Activated T-cell treated with anti-CD3 and anti-CD28 coated beads, Interleukin-2, amount 50 U/mL, for 24 hours (primary cell): ENCODE results near the gene LAMA5.

ENCODE experiments used
- DNase-seq: peaks from one replicate; pipeline ENCODE4 v3.0.0-alpha.2; 2020
- H3K27ac Mint-ChIP-seq: 2 replicates; pipeline ENCODE4 v1.8.0; 2020; ENCODE audit warnings: mild to moderate bottlenecking, mixed read lengths
- H3K27me3 Mint-ChIP-seq: 2 replicates; pipeline ENCODE4 v1.8.0; 2020; ENCODE audit warnings: mixed read lengths
- H3K36me3 Mint-ChIP-seq: 2 replicates; pipeline ENCODE4 v1.8.0; 2020; ENCODE audit warnings: low read depth, mixed read lengths
- H3K4me1 Mint-ChIP-seq: 2 replicates; pipeline ENCODE4 v1.8.0; 2020; ENCODE audit warnings: low read depth, mixed read lengths
- H3K4me3 Mint-ChIP-seq: 2 replicates; pipeline ENCODE4 v1.8.0; 2020; ENCODE audit warnings: mild to moderate bottlenecking, moderate library complexity, mixed read lengths
- H3K9me3 Mint-ChIP-seq: 2 replicates; pipeline ENCODE4 v1.8.0; 2020; ENCODE audit warnings: mixed read lengths

Gene LAMA5

DNA sequence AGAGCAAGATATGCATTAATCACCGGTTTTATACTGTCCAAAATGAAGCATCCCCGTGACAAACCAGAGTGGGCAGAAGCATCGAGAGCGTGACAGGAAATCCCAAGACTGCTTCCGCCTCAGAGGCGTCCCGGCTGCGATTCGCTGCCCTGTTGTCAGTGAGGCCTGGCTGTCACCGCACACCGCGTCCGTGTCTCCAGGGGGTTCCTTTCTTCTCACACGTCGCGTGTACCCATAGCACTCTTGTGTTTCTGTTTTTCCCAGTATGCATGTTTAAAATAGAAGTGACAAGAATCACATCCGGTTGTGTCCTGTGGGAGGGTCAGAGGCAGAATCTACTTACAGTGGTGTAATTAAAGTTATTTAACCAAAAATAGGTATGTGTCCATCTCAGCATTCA is 72.6 kb downstream of the LAMA5 start:
- H3K4me3 Mint-ChIP-seq: no peak overlapping the region
- DNase-seq: no peak
- no peaks in the 10 kb centered on the region for H3K27me3 Mint-ChIP-seq
- H3K36me3 Mint-ChIP-seq: peaks cover 41% of the 10 kb centered on the region
- H3K27ac Mint-ChIP-seq: no peak overlapping the region
- H3K9me3 Mint-ChIP-seq: no peaks in the 10 kb centered on the region
- H3K4me1 Mint-ChIP-seq: peaks cover 4% of the 10 kb centered on the region

DNA sequence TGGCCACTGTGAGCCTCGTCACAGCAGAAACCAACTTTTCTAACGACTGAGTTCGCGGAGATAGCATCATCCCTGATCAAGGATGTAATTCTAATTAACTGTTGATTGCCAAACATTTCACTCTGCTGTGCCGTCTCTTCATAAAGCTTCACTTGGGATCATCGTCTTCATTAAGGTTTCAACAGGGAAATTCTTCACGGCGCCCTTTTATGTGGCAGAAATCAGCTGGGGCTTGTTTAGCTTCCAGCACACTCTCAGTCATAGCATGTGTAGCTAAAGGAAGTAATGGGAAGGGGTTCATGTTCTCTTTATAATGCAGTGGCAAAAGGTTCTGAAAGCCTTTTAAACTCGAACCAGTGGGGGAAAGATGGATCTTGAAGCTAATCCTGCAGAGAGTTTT is 73.2 kb downstream of the LAMA5 start:
- H3K27ac Mint-ChIP-seq: no peak overlapping the region
- H3K4me1 Mint-ChIP-seq: peaks cover 4% of the 10 kb centered on the region
- DNase-seq: no peak
- peaks cover 41% of the 10 kb centered on the region for H3K36me3 Mint-ChIP-seq
- no peaks in the 10 kb centered on the region for H3K27me3 Mint-ChIP-seq
- no peak overlapping the region for H3K4me3 Mint-ChIP-seq
- H3K9me3 Mint-ChIP-seq: no peaks in the 10 kb centered on the region

DNA sequence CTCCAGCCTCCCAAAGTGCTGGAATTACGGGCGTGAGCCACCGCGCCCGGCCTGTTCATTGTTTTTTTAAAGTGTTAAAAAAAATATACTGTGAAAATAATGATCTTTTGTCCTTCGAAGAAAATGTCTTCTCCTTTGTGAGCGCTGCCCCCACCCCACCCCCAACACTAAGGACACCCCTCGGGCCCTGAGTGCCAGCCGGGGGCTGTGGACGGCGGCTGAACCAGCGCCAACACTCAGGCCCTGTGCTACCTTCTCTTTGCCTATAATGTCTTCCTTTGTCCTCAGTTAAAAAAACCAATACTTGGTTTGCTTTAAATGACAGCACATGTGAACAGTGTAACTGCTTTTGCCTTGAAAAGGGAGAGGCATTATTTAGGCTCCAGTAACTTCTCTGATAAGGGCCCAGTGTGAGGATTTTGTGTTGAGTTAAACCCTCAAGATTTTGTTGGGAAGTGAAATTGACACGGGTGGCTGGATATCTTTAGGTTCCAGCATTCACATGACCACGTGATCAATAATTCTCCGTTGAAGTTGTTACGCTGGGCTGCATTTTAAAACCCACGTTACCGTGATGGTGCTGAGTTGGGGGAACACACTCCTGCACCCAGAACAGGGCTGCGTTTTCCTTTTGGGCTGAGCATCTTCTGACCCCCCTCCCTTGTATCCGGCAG is 73.9 kb downstream of the LAMA5 start:
- H3K27ac Mint-ChIP-seq: no peak overlapping the region

GRCh38 chr20:62292108-62292507 is 75.0 kb downstream of the LAMA5 start:
- Mint-ChIP-seq H3K27ac (peak overlapping the region; percentile 74), H3K9me3 (no peaks in the 10 kb centered on the region), H3K27me3 (no peaks in the 10 kb centered on the region), H3K4me3 (no peak overlapping the region), H3K36me3 (peaks cover 48% of the 10 kb centered on the region), H3K4me1 (peaks cover 4% of the 10 kb centered on the region)
- no peak for DNase-seq

More for the DNA sequence above, 73.9 kb downstream of the LAMA5 start:
- Mint-ChIP-seq H3K36me3 (peaks cover 41% of the 10 kb centered on the region), H3K4me1 (peaks cover 4% of the 10 kb centered on the region), H3K4me3 (no peak overlapping the region), H3K27me3 (no peaks in the 10 kb centered on the region), H3K9me3 (no peaks in the 10 kb centered on the region)
- DNase-seq: no peak

DNA sequence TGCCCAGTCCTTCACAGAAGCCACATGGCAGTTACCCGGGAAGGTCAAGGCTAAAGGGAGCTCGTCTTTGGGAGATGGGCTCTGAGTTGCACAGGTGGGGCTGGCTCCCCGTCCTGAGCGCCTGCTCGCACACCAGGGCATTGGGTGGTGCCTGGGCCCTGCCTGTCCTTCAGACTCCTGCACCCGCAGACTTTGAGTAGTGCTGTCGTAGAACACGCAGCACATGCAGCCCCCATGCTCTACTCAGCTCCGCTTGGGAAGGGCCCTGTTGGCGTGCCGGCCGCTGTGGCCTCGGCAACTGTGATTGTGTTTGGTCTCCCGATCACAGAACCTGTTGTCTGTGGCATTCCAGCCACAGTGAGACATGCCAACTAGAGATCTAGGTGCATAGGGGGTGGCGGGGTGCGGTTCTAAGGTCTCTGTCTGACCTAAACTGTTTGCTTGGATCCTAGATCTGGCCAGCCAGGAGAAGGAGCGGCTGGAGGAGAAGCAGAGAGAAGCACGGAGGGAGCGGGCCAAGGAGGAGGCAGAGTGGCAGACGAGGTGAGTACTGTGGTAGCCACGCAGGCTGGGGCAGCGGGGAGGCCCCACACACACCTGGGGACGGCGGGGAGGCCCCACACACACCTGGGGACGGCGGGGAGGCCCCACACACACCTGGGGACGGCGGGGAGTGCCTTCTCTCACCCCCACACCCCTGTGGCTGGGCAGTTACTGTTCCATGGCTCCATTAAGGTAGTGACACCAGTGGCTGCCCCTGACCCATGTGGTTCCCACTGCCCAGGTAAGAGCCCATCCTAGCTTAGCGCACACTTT is 75.7 kb downstream of the LAMA5 start:
- H3K27ac Mint-ChIP-seq: peak overlapping the region; percentile 74
- DNase-seq: no peak
- H3K4me1 Mint-ChIP-seq: peaks cover 4% of the 10 kb centered on the region
- H3K4me3 Mint-ChIP-seq: no peak overlapping the region
- H3K27me3 Mint-ChIP-seq: no peaks in the 10 kb centered on the region
- peaks cover 52% of the 10 kb centered on the region for H3K36me3 Mint-ChIP-seq
- no peaks in the 10 kb centered on the region for H3K9me3 Mint-ChIP-seq

GRCh38 chr20:62289898-62290297 is 77.2 kb downstream of the LAMA5 start:
- no peaks in the 10 kb centered on the region for H3K9me3 Mint-ChIP-seq
- peaks cover 4% of the 10 kb centered on the region for H3K4me1 Mint-ChIP-seq
- no peak overlapping the region for H3K4me3 Mint-ChIP-seq
- H3K27ac Mint-ChIP-seq: no peak overlapping the region
- H3K27me3 Mint-ChIP-seq: no peaks in the 10 kb centered on the region
- DNase-seq: no peak
- peaks cover 54% of the 10 kb centered on the region for H3K36me3 Mint-ChIP-seq

GRCh38 chr20:62289131-62289530 is 78.0 kb downstream of the LAMA5 start:
- Mint-ChIP-seq H3K27me3 (no peaks in the 10 kb centered on the region), H3K9me3 (no peaks in the 10 kb centered on the region), H3K36me3 (peaks cover 55% of the 10 kb centered on the region), H3K4me1 (peaks cover 4% of the 10 kb centered on the region), H3K4me3 (no peak overlapping the region), H3K27ac (no peak overlapping the region)
- DNase-seq: no peak

- Mint-ChIP-seq H3K4me1 (peaks cover 4% of the 10 kb centered on the region), H3K4me3 (no peak overlapping the region), H3K36me3 (peaks cover 55% of the 10 kb centered on the region), H3K27ac (no peak overlapping the region), H3K27me3 (no peaks in the 10 kb centered on the region), H3K9me3 (no peaks in the 10 kb centered on the region)
- no peak for DNase-seq
Observed at GRCh38 chr20:62288535-62289105, 78.5 kb downstream of the LAMA5 start.

DNA sequence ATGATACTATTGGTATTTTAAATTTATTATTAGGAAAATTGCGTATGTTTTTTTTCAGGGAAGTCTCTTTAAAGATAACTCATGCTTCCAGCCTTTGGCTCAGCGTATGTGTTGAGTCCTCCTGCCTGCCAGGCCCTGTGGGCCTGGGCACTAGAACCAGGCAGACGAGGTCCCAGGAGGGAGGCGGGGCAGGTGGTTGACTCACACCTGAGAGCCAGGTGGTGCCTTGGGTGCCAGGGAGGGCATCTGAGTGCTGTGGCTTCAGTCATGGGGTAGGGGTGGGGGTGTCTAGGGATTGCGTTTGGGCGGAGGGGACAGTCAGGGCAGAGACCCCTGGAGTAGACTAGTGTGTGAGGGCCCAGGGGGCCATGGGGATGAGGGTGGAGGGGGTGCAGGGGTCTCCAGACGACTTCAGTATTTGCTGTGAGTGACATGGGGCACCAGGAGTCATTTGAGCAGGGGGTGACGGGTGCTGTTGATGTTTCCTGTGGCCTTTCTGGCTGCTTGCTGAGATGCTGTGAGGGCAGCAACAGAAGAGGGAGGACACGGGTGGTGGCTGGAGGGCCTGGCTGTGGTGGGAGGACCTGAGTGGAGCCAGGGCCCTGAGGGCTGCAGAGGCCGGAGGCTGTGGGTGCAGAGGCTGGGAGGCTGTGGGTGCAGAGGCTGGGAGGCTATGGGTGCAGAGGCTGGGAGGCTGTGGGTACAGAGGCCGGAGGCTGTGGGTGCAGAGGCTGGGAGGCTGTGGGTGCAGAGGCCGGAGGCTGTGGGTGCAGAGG is 79.2 kb downstream of the LAMA5 start:
- H3K9me3 Mint-ChIP-seq: no peaks in the 10 kb centered on the region
- DNase-seq: no peak
- no peaks in the 10 kb centered on the region for H3K27me3 Mint-ChIP-seq
- peaks cover 59% of the 10 kb centered on the region for H3K36me3 Mint-ChIP-seq
- H3K4me3 Mint-ChIP-seq: no peak overlapping the region
- H3K27ac Mint-ChIP-seq: no peak overlapping the region
- H3K4me1 Mint-ChIP-seq: peaks cover 4% of the 10 kb centered on the region

DNA sequence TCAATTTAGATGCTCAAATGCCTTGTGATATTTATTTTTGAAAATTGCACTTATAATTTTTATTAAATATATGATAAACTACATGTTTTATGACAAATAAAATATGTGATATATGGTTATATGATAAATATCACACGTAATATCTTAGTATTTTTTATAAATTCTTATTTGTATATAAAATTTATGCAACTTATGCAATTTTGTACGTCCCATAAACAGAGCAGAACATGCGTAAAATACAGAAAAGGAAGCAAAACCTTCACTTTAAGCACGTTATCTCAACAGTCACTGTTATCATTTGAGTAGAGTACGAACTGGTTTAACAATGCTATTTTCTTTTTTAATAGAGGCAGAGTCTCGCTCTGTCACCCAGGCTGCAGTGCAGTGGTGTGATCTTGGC is 80.0 kb downstream of the LAMA5 start:
- Mint-ChIP-seq H3K27me3 (no peaks in the 10 kb centered on the region), H3K27ac (no peak overlapping the region), H3K36me3 (peaks cover 64% of the 10 kb centered on the region), H3K9me3 (no peaks in the 10 kb centered on the region), H3K4me1 (peaks cover 2% of the 10 kb centered on the region), H3K4me3 (no peak overlapping the region)
- no peak for DNase-seq

DNA sequence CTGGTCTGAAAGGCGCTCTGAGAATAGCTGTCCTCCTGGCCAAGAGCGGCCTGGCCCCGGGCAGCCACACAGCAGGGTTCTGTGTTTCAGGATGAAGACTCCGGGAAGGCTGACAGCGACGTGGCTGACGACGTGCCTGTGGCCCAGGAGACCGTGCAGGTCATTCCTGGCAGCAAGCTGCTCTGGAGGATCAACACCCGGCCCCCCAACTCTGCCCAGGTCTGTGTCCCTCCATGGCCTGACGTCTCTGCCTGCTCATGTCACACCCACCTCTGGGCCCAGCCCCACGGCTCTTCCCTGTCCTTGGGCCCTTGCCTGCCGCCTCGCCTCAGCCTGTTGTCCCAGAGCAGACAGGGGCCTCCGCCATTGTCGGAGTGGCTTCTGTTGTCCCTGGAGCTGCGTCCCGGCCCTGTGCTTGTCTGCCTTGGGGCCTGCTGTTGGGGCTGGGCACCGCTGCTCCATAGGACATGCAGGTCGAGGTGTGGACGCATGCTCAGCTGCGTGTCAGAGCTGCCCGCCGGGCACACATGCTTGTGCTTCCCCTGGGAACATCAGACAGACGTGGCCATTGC is 80.5 kb downstream of the LAMA5 start:
- H3K4me1 Mint-ChIP-seq: no peaks in the 10 kb centered on the region
- H3K27ac Mint-ChIP-seq: peak overlapping the region; percentile 19
- no peaks in the 10 kb centered on the region for H3K9me3 Mint-ChIP-seq
- no peaks in the 10 kb centered on the region for H3K27me3 Mint-ChIP-seq
- no peak for DNase-seq
- H3K36me3 Mint-ChIP-seq: peaks cover 66% of the 10 kb centered on the region
- H3K4me3 Mint-ChIP-seq: no peak overlapping the region

DNA sequence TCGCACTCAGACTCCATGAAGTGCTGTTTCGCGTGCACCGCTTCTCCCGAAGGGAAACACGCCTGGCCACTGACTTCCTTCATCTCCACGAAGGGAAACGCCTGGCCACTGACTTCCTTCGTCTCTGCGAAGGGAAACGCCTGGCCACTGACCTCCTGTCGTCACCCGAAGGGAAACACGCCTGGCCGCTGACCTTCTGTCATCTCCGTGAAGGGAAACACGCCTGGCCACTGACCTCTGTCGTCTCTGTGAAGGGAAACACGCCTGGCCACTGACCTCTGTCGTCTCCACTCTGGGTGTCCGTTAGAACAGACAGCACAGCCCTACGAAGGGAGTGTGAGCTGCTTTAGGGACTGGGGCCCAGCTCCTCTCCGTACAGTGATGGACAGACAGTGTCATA is 81.4 kb downstream of the LAMA5 start:
- Mint-ChIP-seq H3K4me3 (no peak overlapping the region), H3K27ac (no peak overlapping the region), H3K4me1 (no peaks in the 10 kb centered on the region), H3K36me3 (peaks cover 66% of the 10 kb centered on the region), H3K27me3 (no peaks in the 10 kb centered on the region), H3K9me3 (no peaks in the 10 kb centered on the region)
- no peak for DNase-seq

GRCh38 chr20:62285151-62285550 is 82.0 kb downstream of the LAMA5 start:
- no peaks in the 10 kb centered on the region for H3K4me1 Mint-ChIP-seq
- peaks cover 71% of the 10 kb centered on the region for H3K36me3 Mint-ChIP-seq
- H3K27me3 Mint-ChIP-seq: no peaks in the 10 kb centered on the region
- H3K4me3 Mint-ChIP-seq: no peak overlapping the region
- DNase-seq: no peak
- no peak overlapping the region for H3K27ac Mint-ChIP-seq
- H3K9me3 Mint-ChIP-seq: no peaks in the 10 kb centered on the region

DNA sequence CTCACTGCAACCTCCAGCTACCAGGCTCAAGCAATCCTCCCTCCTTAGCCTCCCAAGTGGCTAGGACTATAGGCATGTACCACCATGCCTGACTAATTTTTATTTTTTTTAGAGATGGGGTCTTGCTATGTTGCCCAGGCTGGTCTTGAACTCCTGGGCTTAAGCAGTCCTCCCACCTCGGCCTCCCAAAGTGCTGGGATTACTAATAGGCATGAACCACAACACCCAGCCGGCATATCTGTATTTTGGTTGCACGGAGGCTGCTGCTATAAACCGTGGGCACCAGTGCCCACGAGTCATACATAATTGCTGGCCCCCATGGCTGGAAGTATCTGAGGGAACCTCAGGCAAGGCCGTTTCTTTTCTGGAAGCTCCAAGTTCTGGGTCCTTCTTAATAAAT is 82.7 kb downstream of the LAMA5 start:
- Mint-ChIP-seq H3K27ac (no peak overlapping the region), H3K4me1 (no peaks in the 10 kb centered on the region), H3K36me3 (peaks cover 78% of the 10 kb centered on the region), H3K27me3 (no peaks in the 10 kb centered on the region), H3K4me3 (no peak overlapping the region), H3K9me3 (no peaks in the 10 kb centered on the region)
- no peak for DNase-seq
